ENCODE data around the gene PRICKLE4.

GRCh38 chr6:41785689-41786450 is 5.3 kb downstream of the PRICKLE4 start:
- no peak for TF ChIP-seq CTCF (conservative IDR thresholded peaks at IDR 0.05; ENCODE audit: low read length)
- no peak for TF ChIP-seq EZH2phosphoT487 (IDR thresholded peaks at IDR 0.05; ENCODE audit: borderline replicate concordance, low read depth, low read length)

Measured in OCI-LY7 (cell line).